ENCODE measurements around the gene EIF2AK2. TPM values are rescaled to one million over a fixed set of nuclear protein-coding genes. Genes with fewer than 3 reads are reported as not detected.
A peak's percentile ranks its signal among the peaks of the same experiment; 100 is the strongest.

EIF2AK2 gene
- total RNA-seq, 1 donor from 2014 or later, result 34.7 TPM

DNA sequence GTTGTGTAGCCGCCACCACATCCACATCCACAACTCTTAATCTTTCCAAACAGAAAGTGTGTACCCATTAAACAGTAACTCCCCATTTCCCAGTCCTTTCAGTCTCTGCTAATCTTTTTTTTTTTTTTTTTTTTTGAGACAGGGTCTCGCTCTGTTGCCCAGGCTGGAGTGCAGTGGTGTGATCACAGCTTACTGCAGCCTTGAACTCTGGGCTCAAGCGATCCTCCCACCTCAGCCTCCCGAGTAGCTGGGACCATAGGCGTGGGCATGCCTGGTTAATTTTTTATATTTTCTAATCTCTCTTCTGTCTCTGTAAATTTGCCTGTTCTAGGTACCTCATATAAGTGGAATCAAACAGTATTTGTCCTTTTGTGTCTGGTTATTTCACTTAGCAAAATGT lies 3.6 kb downstream of the EIF2AK2 start:
- TF ChIP-seq, protein P1, sequence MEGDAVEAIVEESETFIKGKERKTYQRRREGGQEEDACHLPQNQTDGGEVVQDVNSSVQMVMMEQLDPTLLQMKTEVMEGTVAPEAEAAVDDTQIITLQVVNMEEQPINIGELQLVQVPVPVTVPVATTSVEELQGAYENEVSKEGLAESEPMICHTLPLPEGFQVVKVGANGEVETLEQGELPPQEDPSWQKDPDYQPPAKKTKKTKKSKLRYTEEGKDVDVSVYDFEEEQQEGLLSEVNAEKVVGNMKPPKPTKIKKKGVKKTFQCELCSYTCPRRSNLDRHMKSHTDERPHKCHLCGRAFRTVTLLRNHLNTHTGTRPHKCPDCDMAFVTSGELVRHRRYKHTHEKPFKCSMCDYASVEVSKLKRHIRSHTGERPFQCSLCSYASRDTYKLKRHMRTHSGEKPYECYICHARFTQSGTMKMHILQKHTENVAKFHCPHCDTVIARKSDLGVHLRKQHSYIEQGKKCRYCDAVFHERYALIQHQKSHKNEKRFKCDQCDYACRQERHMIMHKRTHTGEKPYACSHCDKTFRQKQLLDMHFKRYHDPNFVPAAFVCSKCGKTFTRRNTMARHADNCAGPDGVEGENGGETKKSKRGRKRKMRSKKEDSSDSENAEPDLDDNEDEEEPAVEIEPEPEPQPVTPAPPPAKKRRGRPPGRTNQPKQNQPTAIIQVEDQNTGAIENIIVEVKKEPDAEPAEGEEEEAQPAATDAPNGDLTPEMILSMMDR (IDR thresholded peaks at IDR 0.05; ENCODE audit: unreplicated experiment), result no peak
- peaks cover 30% of the 10 kb centered on the region for H3K36me3 Mint-ChIP-seq (ENCODE audit: insufficient read depth)
- H3K27me3 Mint-ChIP-seq, result peaks cover 1% of the 10 kb centered on the region
- H3K27ac Mint-ChIP-seq, result no peak overlapping the region
- peaks cover 24% of the 10 kb centered on the region for H3K4me1 Mint-ChIP-seq (ENCODE audit: low read depth)
- no peak for DNase-seq (ENCODE audit: low spot score, unreplicated experiment)
- peaks cover 6% of the 10 kb centered on the region for H3K9me3 Mint-ChIP-seq (ENCODE audit: low read depth)
- no peak overlapping the region for H3K4me3 Mint-ChIP-seq (ENCODE audit: low read depth)

DNA sequence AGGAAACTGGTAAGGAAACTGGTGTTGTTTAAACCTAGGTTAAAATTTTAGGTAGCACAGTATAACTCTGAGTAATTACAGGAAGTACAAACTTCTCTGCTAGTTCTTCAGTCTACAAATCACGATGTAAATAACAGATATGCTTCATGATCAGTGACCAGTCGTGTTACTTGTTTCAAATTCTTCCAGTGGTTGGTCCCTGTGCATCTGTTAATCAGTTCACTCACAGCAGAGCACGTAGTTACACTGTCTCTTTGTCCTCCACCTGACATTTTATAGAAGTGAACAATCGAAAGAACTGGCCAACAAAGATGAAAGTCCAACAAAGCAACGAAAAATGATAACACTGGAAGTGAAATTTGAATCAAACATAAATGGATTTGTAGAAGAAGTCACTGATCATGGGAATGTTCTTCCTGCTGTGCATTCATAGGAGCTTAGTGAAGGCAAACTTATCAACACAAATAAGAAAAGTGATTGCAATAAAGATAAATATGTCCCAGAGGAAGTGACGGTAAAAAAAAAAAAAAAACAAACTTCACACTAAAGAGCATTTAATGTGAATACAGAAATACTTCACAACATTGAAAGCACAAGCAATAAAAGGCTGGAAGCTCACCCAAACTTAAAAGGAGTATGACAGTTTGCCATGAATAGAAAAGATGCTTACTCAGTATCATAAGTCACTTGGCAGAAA lies 7.0 kb downstream of the EIF2AK2 start:
- H3K36me3 Mint-ChIP-seq (ENCODE audit: insufficient read depth), result peaks cover 36% of the 10 kb centered on the region

DNA sequence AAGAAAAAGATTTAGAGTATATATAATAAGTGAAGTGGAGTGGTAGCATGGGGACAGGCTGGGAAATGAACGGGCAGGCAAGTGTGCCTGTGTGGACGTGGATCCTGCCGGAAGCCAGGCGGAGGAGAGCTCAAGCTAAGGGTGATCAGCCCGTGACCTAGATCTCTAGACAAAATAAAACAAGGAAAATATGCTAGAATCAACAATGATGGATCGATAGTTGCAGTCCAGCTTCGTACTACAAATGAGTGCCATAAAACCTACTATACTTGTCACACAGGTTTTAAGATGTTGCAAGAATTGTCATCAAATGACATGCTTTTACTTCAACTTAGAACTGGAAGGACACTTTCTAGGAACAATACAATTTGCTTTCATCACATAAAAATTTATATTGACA lies 8.5 kb downstream of the EIF2AK2 start:
- Mint-ChIP-seq H3K27me3 (no peaks in the 10 kb centered on the region), H3K4me1 (ENCODE audit: low read depth) (peaks cover 10% of the 10 kb centered on the region), H3K4me3 (ENCODE audit: low read depth) (no peak overlapping the region), H3K27ac (no peak overlapping the region), H3K9me3 (ENCODE audit: low read depth) (peaks cover 4% of the 10 kb centered on the region), H3K36me3 (ENCODE audit: insufficient read depth) (peaks cover 27% of the 10 kb centered on the region)
- TF ChIP-seq, protein P1 (IDR thresholded peaks at IDR 0.05; ENCODE audit: unreplicated experiment), result no peak
- no peak for DNase-seq (ENCODE audit: low spot score, unreplicated experiment)

More for the DNA sequence above, 7.0 kb downstream of the EIF2AK2 start:
- H3K4me3 Mint-ChIP-seq (ENCODE audit: low read depth), result no peak overlapping the region
- H3K9me3 Mint-ChIP-seq (ENCODE audit: low read depth), result peaks cover 6% of the 10 kb centered on the region
- TF ChIP-seq, protein P1 (IDR thresholded peaks at IDR 0.05; ENCODE audit: unreplicated experiment), result no peak
- H3K4me1 Mint-ChIP-seq (ENCODE audit: low read depth), result peaks cover 10% of the 10 kb centered on the region
- no peaks in the 10 kb centered on the region for H3K27me3 Mint-ChIP-seq
- H3K27ac Mint-ChIP-seq, result peak overlapping the region; percentile 6
- no peak for DNase-seq (ENCODE audit: low spot score, unreplicated experiment)

DNA sequence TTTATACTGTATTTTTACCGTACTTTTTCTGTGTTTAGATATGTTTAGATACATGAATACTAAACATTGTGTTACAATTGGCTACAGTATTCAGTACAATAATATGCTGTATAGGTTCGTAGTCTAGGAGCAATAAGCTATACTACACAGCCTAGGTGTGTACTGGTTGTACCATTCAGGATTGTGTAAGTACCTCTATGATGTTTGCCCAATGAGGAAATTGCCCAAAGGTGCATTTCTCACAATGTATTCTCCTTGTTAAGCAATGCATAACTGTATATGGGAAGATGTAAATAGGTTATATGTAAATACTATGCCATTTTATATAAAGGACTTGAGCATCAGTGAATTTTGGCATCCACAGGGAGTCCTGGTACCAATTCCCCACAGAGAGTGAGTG lies 10.7 kb downstream of the EIF2AK2 start:
- TF ChIP-seq, protein P1 (IDR thresholded peaks at IDR 0.05; ENCODE audit: unreplicated experiment), result no peak
- peaks cover 10% of the 10 kb centered on the region for H3K4me1 Mint-ChIP-seq (ENCODE audit: low read depth)
- peaks cover 19% of the 10 kb centered on the region for H3K36me3 Mint-ChIP-seq (ENCODE audit: insufficient read depth)
- H3K9me3 Mint-ChIP-seq (ENCODE audit: low read depth), result no peaks in the 10 kb centered on the region
- no peak for DNase-seq (ENCODE audit: low spot score, unreplicated experiment)
- no peaks in the 10 kb centered on the region for H3K27me3 Mint-ChIP-seq
- no peak overlapping the region for H3K27ac Mint-ChIP-seq
- no peak overlapping the region for H3K4me3 Mint-ChIP-seq (ENCODE audit: low read depth)

DNA sequence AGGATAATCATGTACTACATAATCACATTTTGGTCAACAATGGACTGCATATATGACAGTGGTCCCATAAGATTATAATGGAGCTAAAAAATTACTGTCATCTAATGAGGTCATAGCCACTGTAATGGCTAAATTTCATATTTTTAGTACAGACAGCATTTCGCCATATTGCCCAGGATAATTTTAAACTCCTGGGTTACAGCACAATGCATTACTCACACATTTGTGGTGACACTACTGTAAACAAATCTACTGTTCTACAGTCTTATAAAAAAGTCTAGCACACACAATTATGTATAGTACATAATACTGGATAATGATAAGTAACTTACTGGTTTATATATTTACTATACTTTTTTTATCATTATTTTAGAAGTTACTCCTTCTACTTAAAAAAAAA lies 12.8 kb downstream of the EIF2AK2 start:
- DNase-seq (ENCODE audit: low spot score, unreplicated experiment), result no peak
- TF ChIP-seq, protein P1 (IDR thresholded peaks at IDR 0.05; ENCODE audit: unreplicated experiment), result no peak
- Mint-ChIP-seq H3K27ac (no peak overlapping the region), H3K9me3 (ENCODE audit: low read depth) (no peaks in the 10 kb centered on the region), H3K27me3 (no peaks in the 10 kb centered on the region), H3K4me1 (ENCODE audit: low read depth) (peaks cover 5% of the 10 kb centered on the region), H3K4me3 (ENCODE audit: low read depth) (no peak overlapping the region), H3K36me3 (ENCODE audit: insufficient read depth) (peaks cover 26% of the 10 kb centered on the region)
